Activated CD8-positive, alpha-beta memory T cell treated with anti-CD3 and anti-CD28 coated beads, Interleukin-2, amount 50 U/mL, for 1 hour (primary cell): ENCODE measurements around the gene CD2AP.
"Not testable (repeated sequence)": the region's sequence is repeated elsewhere in the genome, so short reads cannot be mapped to it uniquely, and the experiment has no call there.

Source experiments
- DNase-seq: peaks from one replicate; pipeline ENCODE4 v3.0.0-alpha.2; 2020; ENCODE audit errors: extremely low read depth

CD2AP gene, protein sequence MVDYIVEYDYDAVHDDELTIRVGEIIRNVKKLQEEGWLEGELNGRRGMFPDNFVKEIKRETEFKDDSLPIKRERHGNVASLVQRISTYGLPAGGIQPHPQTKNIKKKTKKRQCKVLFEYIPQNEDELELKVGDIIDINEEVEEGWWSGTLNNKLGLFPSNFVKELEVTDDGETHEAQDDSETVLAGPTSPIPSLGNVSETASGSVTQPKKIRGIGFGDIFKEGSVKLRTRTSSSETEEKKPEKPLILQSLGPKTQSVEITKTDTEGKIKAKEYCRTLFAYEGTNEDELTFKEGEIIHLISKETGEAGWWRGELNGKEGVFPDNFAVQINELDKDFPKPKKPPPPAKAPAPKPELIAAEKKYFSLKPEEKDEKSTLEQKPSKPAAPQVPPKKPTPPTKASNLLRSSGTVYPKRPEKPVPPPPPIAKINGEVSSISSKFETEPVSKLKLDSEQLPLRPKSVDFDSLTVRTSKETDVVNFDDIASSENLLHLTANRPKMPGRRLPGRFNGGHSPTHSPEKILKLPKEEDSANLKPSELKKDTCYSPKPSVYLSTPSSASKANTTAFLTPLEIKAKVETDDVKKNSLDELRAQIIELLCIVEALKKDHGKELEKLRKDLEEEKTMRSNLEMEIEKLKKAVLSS

DNA sequence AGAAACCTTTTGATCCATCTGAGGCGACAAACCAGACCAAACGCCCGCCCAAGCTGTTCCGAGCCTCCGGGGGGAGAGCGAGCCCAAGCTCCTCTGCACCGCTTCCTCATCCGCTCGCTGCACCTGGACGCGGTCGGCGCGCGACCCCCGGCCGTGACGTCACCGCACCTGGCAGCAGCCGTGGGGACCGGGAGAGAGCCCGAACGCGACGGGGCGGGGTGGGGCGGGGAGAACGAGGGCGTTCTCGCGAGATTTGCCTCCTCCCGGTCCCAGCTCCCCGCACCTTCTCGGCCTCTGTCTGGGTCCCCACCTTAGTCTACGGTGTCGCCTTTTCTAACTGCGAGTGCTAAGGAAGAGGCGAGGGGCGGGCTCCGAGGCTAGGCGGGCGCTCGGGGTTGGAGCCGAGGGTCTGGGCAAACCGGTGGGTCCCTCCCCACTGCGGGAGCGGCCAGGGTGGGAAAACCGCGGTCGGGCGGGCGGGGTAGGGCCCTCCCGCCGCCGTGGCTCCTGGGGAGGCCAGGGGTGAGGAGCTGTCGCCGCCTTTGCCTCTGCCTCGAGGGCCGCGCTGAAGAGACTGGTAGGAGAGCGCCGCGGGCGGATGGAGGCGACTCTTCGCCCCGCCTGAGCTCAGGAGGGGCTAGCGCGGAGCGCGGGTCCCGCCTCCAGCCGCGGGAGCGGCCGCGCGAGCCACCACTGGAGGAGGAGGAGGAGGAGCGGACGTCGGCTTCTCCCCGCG lies at the start of gene CD2AP:
CD2AP (plus strand) TSS at position 293 of the 736 bp plus-strand sequence. CDS start 456 bp downstream, outside the sequence.
- DNase-seq, result peak; percentile 84

DNA sequence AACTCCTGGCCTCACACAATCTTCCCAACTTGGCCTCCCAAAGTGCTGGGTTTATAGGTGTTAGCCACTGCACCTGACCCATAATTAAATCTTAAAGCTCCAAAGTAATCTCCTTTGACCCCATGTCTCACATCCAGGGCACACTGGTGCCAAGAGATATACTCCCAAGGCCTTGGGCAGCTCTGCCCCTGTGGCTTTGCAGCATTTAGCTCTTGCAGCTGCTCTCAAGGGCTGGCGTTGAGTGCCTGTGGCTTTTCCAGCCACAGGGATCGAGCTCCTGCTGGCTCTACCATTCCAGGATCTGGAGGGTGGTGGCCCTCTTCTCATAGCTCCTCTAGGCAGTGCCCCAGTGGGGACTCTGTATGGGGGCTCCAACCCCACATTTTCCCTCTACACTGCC lies 49.3 kb upstream of the CD2AP start:
- DNase-seq, result no peak

DNA sequence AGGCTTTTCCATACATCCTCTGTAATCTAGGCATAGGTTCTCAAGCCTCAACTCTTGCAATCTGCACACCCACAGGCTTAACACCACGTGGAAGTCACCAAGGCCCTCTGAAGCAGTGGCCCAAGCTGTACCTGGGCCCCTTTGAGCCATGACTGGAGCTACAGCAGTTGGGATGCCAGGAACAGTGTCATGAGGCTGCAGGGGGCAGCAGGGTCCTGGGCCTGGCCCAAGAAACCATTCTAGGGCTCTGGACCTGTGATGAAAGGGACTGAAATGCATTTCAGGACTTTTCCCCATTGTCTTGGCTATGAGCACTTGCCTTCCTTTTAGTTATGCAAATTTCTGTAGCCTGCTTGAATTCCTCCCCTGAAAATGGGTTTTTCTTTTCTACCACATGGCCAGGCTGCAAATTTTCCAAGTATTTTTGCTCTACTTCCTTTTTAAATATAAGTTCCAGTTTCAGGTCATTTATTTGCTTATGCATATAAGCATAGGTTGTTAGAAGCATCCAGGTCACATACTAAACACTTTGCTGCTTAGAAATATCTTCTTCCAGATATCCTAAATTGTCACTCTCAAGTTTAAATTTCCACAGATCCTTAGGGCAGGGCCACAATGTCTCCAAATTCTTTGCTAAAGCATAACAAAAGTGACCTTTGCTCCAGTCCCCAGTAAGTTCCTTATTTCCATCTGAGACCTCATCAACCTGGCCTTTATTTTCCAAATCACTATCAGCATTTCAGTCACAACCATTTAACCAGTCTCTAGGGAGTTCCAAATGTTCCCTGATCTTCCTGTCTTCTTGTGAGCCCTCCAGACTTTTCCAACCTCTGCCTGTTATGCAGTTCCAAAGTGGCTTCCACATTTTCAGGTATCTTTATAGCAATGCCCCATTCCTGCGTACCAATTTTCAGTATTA lies 48.6 kb upstream of the CD2AP start:
- DNase-seq, result no peak

DNA sequence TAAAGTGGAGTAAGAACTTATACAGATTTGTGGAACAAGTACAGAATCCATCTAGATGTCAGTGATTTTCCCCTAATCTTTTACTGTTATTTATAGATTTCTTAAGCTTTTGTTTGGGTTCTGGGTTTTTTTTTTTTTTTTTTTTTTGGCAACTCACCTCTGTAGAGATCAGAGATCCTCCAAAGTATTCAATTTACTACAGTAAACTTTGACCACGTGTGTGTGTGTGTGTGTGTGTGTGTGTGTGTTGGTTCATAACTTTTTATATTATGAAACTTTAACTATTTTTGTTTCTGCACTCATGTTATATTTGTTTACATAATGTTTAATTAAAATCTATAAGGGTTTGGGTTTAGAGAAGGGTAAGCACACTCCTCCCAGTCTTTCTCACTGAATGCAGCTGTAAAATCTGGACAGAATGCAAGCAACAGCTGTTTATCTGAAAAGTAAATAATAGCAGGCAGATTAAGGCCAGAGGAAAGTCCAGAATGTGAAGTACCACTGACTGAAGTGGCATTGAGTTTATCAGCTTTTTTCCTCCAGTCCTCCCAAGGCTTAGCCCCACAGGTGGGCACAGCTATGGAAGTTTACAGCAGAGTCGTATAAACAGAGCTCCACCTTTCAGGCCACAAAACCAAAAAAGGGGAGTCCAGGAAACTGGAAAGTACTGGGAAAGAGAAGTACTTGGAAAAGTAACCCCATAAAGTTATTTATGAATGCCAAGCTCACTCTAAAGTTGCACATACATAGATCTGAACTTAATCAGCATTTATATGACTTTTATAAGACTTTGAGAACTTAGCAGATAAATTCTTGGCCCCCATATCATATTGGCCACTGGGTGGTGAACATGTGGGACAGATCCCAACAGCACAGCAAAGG lies 43.0 kb upstream of the CD2AP start:
- DNase-seq, result no peak

DNA sequence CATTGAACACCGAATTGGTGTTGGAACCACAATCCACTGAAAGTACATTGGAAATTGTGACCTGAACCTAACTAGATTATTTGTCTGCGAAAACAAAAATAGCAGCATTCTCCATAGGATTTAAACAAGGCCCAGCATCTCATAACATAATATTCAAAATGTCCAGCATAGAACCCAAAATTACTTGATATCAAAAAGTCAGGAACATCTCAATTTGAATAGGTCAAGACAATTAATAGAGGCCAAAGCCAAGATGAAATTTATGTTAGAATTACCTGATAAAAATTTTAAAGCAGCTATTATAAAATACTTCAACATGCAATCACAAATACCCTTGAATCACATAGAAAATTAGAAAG lies 42.4 kb upstream of the CD2AP start:
- DNase-seq, result no peak

DNA sequence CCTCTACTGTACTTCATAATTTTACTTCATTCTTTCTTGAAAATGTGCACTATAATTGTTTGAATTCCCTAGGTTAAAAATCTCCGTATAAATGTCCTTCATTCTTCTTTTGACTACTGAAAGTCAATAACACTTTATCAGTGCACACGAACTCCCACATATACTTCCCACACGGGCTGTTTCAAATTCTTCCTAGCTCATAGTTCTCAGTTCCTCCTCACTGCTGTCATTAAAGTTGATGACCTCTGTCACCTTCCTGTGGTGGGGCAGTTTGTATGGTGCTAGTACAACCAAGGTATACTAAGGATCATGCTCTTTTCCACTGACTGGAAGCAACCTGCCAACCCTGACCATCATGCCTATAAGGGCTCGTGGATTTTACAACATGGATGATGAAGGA lies 40.0 kb upstream of the CD2AP start:
- DNase-seq, result no peak

DNA sequence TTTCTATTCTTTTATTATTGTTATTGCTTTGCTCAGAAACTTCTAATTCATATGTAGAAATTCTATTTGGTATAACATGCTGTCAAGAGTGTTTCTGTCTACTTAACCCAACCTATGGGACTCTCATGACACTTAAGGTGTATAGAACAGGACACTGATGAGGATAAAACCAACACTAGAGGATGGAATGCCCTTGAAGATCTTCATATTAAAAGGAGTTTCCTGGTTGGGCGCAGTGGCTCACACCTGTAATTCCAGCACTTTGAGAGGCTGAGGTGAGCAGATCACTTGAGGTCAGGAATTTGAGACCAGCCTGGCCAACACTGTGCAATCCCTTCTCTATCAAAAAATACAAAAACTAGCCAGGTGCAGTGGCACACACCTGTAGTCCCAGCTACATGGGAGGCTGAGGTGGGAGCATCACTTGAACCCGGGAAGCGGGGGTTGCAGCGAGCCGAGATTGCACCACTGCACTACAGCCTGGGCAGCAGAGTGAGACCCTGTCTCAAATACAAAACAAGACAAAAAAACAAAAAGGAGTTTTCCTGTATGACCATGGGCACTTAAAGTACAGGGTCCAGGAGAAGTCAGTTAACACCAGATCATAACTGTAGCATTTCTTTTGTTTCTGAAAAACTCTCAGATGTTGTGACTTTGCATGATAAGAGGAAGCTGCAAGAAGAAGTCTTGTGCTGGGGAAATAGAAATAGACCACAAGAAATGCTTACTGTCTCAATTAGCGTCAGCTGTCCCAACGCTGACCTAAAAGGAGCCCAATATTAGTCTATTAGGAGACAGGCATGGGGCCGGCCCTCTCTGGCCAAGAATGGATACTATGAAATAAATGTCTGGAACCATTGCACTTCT lies 38.9 kb upstream of the CD2AP start:
- DNase-seq, result no peak

DNA sequence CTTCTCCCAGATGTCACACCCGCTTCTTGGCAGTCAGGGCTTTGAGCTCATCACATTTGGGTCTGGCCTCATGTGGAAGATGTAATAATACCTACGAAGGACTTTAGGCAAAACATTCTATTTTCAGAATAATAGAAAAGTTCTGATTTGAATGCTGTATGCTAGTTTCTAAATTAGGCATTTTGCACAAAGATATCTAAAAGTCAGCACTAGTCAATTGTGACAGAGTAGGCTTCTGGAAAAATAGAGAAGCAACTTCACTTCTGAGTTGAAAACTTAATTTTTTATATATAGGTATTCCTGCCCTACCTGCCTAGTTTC lies 38.3 kb upstream of the CD2AP start:
- no peak for DNase-seq

DNA sequence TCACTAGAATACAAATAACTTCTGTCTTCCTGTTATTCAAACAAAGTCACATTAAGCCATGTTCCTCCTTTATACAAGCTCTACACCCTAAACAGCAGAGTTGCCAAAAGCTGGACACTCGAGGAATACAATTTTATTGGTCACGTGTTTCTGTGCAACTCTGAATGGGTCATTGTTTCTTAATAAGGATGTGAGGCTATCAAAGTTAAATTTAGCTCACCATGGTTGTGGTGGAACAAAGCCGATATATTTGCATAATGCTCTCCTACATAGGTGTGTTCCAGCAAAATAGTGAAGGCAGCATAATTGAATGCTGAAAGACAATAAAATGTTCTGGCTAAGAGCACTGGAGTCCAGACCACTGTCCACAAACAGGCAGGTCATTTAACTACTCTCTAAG lies 36.9 kb upstream of the CD2AP start:
- DNase-seq, result no peak

DNA sequence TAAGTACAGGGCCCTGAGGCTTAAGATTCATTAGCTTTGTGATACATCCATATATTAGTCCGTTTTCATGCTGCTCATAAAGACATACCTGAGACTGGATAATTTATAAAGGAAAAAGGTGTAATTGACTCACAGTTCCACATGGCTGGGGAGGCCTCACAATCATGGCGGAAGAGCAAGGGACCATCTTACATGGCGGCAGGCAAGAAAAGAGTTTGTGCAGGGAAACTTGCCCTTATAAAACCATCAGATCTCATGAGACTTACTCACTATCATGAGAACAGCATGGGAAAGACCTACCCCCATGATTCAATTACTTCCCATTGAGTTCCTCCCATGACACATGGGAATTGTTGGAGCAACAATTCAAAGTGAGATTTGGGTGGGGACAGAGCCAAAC lies 32.6 kb upstream of the CD2AP start:
- DNase-seq, result not testable (repeated sequence)

DNA sequence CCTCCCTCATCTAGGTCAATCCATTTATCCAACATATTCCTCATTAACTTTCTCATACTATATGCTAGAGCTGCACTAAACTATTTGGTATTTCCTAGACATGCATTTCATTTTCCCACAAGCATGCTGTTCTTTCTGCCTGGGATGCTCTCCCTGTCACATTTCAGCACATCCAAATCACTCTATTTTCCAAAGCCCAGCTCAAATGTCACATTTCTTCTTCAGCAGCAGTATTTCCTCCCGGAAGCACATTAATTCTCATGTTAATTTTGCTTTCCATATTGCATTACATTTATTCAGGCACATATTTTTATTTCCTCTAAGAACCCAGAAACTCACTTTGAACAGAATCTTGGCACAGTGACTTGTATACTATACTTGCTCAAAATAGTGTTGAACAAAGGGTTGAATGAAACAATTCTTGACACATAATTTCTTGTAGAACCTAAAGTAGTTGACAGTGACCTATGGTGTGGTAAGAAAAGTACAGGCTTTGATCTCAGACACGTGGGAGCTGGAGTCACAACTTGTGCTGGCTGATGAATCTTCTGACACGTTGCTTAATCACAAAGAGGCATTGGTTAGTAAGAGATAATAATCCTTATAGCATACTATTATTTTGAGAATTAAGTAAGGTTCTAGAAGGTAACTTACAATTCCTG lies 30.8 kb upstream of the CD2AP start:
- DNase-seq, result no peak

DNA sequence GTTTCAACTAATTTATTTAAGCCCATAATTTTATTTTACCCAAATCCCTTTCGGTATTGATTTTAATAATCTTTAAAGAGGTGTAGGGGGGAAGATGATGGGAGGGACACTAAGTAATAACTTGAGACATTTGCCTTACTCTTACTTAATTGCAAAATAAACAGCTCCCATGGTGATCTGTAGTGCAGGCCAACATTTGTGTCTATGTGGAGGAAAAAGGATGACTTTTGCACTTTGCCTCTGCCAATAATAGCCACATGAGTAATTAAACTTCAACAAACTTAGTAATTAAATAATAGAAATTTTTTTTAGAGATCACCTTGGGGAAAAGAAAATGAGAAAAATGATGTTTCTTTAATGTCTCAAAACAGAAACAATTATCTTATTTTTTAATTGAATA lies 29.9 kb upstream of the CD2AP start:
- DNase-seq, result no peak

DNA sequence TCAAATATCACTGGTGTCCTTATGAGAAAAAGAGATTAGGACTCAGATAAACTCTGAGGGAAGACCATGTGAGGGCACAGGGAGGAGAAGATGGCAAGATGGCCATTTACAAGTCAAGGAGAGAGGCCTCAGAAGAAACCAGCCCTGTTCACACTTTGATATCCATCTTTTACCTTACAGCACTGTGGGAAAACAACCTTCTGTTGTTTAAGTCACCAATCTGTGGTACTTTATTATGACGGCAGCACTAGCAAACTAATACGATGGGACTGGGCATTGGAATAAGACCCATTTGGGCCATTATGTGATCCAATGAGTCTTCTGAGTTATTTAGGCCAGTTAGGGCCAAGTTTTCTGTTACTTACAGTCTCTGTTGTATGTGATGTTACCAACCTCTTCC lies 26.4 kb upstream of the CD2AP start:
- DNase-seq, result no peak

DNA sequence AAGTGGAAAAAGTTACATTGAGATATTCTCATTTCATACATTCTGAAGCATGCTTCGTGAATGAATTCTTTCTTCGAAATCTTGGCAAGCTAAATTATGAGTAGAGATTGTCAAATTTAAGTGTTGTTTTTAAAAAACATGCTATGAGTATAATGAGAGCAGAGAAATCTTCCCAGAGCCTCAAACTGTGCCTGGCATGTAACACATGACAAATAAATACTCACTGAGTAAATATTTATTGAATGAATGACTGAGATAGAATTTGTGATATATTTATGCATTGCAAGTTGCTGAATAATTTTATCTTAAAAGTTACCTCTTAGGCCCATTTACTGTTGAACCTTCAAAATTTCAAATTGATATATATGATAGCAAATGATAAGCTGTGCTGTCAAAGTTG lies 24.7 kb upstream of the CD2AP start:
- DNase-seq, result no peak

DNA sequence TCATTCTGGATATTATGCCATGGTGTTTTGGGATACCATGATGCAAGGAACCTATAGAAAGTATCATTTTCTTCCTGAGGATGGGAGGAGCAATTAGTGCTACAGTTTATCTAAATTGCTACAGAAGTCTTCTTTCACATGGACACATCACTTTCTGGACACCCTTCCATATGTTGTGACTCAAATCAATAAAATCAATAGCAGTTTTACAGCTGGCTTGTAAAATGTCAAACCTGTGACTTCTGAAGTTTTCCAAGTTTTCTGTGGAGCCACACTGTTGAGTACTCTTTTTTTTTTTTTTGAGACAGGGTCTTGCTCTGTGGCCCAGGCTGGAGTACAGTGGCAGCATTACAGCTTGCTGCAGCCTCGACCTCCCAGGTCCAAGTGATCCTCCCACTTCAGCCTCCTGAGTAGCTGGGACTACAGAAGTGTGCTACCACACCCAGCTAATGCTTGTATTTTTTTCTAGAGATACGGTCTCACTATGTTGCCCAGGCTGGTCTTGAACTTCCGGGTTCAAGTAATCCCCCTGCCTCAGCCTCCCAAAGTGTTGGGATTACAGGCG lies 24.1 kb upstream of the CD2AP start:
- no peak for DNase-seq

DNA sequence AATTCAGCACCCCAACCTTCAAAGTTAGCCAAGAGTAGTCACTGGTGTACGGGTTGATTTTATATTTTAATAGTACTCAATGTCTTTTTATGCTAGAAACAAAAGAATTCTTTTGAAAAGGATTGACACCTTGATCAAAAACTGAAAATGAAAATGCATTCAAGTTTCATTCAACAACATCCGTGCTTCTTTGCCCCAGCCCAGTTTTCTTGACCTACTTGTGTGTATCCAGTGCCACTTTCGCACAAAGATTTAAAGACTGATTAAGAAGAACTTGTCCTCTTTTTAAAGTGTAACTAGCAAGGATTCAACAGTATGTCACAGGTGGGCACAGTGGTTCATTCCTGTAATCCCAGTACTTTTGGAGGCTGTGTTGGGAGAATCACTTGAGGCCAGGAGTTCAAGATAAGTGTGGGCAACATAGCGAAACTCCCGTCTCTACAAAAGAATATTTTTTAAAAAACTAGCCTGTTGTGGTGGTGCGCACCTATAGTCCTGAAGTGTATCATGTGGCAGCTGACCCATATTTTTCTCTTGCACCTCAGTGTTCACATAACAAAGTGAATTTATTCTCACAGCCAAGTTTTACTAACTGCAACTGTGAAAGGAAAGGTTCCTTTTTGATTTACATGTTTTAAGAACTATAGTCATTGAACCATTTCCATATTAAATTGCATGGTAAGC lies 22.7 kb upstream of the CD2AP start:
- no peak for DNase-seq

DNA sequence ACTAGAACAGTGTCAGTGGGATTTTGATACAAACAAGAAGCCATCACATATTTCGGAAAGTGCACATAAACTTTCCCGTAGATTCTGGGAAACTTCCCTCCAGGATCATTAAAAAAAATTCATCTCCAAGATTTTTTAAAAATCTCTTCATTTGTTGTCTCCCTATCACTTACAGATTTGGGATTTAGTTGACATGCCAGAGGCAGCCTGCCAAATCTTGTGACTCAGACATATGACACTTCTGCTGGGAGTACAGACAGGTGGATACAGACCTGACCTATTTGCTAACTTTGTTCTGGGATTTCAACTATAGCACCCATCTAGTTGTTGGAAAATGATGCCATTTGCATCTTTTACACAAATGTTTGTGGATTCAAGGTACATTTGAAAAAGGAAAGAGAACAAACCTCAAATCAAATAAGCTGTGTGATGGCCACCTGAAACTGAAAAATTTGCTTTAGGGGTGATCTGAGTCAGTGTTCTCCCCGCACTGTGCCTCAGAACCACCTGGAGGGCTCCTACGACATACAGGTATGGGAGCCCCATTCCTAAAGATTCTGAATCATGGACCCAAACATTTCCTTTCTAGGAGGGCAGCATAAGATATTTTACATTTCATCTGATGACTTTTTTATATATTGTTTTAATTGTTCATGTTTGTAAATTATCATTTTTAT lies 21.9 kb upstream of the CD2AP start:
- no peak for DNase-seq

DNA sequence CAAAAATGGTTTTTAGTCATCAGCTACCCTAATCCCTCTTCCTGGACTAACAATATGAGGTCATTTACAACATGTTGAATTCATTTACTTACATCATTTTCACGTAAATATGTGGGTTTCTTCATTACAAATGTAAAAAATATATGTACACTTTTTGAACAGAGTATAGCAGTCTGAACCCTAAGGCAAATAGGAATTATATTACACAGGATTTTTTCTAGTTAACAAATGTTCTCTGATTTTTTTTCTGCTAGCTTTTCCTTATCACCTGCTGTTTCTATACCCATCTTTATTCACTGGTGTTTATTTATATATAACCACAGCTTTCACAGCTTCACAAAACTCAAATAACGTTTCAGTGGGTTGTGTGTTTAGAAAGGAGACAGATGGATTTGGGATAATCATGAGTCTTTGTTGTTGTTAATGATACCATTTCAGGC lies 21.0 kb upstream of the CD2AP start:
- no peak for DNase-seq
